CD14-positive monocyte (primary cell): ENCODE results near the gene GPR183. TPM values are rescaled to one million over a fixed set of nuclear protein-coding genes. Genes with fewer than 3 reads are reported as not detected.

Experiments
- DNase-seq, 3 donors: peaks; one replicate each; pipeline ENCODE4 v3.0.0-alpha.2; 2011 to 2022
- H2AFZ ChIP-seq: 2 replicates; pipeline ENCODE4 v1.6.0; 2012; ENCODE audit warnings: mild to moderate bottlenecking, low read depth, low read length, inconsistent platforms; ENCODE audit not compliant: insufficient read depth, poor library complexity, severe bottlenecking
- H3K27ac ChIP-seq, 2 donors: 1 replicate in 1 of 2; 2 replicates in 1 of 2; pipeline ENCODE4 v1.5.1; 2012 to 2013; ENCODE audit warnings: low read length in 2 of 2, control low read depth in 1 of 2, inconsistent platforms in 1 of 2, low read depth in 1 of 2, mild to moderate bottlenecking in 1 of 2
- H3K27me3 ChIP-seq, 2 donors: one replicate each; pipeline versions ENCODE4 v1.6.0 to v1.6.1; 2011 to 2013; ENCODE audit warnings: low read length in 2 of 2; ENCODE audit not compliant: control insufficient read depth in 2 of 2, insufficient read depth in 2 of 2
- H3K36me3 ChIP-seq, 2 donors: replicated peaks in 1 of 2; 1 replicate in 1 of 2; 2 replicates in 1 of 2; pipeline versions ENCODE4 v1.5.1 to v1.6.1; 2012 to 2013; ENCODE audit warnings: low read length in 2 of 2, control low read depth in 1 of 2, inconsistent platforms in 1 of 2, mild to moderate bottlenecking in 1 of 2; ENCODE audit not compliant: insufficient read depth in 2 of 2, control insufficient read depth in 1 of 2
- H3K4me1 ChIP-seq, 2 donors: 1 replicate in 1 of 2; 2 replicates in 1 of 2; pipeline versions ENCODE4 v1.5.1 to v1.6.1; 2012 to 2013; ENCODE audit warnings: low read length in 2 of 2, control low read depth in 1 of 2, inconsistent platforms in 1 of 2, mild to moderate bottlenecking in 1 of 2, moderate library complexity in 1 of 2; ENCODE audit not compliant: insufficient read depth in 2 of 2, control insufficient read depth in 1 of 2
- H3K4me2 ChIP-seq: replicated peaks from 2 replicates; pipeline ENCODE3; 2012; ENCODE audit warnings: low read length, moderate library complexity, mild to moderate bottlenecking; ENCODE audit not compliant: poor library complexity, severe bottlenecking; ENCODE audit errors: extremely low read depth
- H3K4me3 ChIP-seq, 3 experiments: fragments of 200-600 bp in 1 of 3; sonication (generic) in 1 of 3; replicated peaks in 1 of 3; 1 replicate in 2 of 3; 2 replicates in 1 of 3; pipeline ENCODE4 v1.5.1; 2011 to 2013; ENCODE audit warnings: low read length in 3 of 3, mild to moderate bottlenecking in 3 of 3, control low read depth in 2 of 3, low read depth in 2 of 3, inconsistent platforms in 1 of 3, moderate library complexity in 1 of 3
- H3K79me2 ChIP-seq: 2 replicates; pipeline ENCODE4 v1.6.0; 2012; ENCODE audit warnings: mild to moderate bottlenecking, control low read depth, inconsistent platforms, low read length, moderate library complexity; ENCODE audit not compliant: insufficient read depth
- H3K9ac ChIP-seq: 2 replicates; pipeline ENCODE4 v1.6.0; 2017; ENCODE audit warnings: low read length, mild to moderate bottlenecking; ENCODE audit not compliant: insufficient read depth, poor library complexity, severe bottlenecking
- H3K9me3 ChIP-seq, 2 donors: replicated peaks in 1 of 2; 1 replicate in 1 of 2; 2 replicates in 1 of 2; pipeline versions ENCODE4 v1.5.1 to v1.6.1; 2012 to 2013; ENCODE audit warnings: low read length in 2 of 2, control low read depth in 1 of 2; ENCODE audit not compliant: control insufficient read depth in 1 of 2, insufficient read depth in 1 of 2
- H4K20me1 ChIP-seq: 2 replicates; pipeline ENCODE4 v1.6.0; 2012; ENCODE audit warnings: mild to moderate bottlenecking, low read length, control low read depth, moderate library complexity; ENCODE audit not compliant: insufficient read depth
- H3K27ac Mint-ChIP-seq, 7 donors: one replicate each; pipeline ENCODE4 v1.8.0; 2020; ENCODE audit warnings: mild to moderate bottlenecking in 7 of 7, mixed read lengths in 7 of 7, moderate library complexity in 6 of 7, inconsistent platforms in 2 of 7
- H3K27me3 Mint-ChIP-seq, 3 donors: one replicate each; pipeline ENCODE4 v1.8.0; 2021 to 2022; ENCODE audit warnings: low read depth in 3 of 3, mild to moderate bottlenecking in 3 of 3, mixed read lengths in 3 of 3, moderate library complexity in 3 of 3, inconsistent platforms in 1 of 3
- H3K36me3 Mint-ChIP-seq, 2 donors: one replicate each; pipeline ENCODE4 v1.8.0; 2020; ENCODE audit warnings: mixed read lengths in 2 of 2, inconsistent platforms in 1 of 2, mild to moderate bottlenecking in 1 of 2
- H3K4me1 Mint-ChIP-seq: one replicate; pipeline ENCODE4 v1.8.0; 2020; ENCODE audit warnings: mild to moderate bottlenecking, mixed read lengths
- H3K4me3 Mint-ChIP-seq, 2 donors: one replicate each; pipeline ENCODE4 v1.8.0; 2020; ENCODE audit warnings: mild to moderate bottlenecking in 2 of 2, mixed read lengths in 2 of 2, moderate library complexity in 1 of 2
- H3K9me3 Mint-ChIP-seq, 7 donors: one replicate each; pipeline ENCODE4 v1.8.0; 2020 to 2022; ENCODE audit warnings: mixed read lengths in 7 of 7, mild to moderate bottlenecking in 6 of 7, moderate library complexity in 6 of 7, inconsistent platforms in 2 of 7
- CTCF ChIP-seq: fragments of 200-600 bp; IDR thresholded peaks from one replicate; pipeline ENCODE4 v1.8.0; 2022; ENCODE audit warnings: antibody characterized with exemption, mild to moderate bottlenecking
- WGBS: methylation state at CpG from one replicate; pipeline ENCODE4 v1.1.5; 2013; ENCODE audit warnings: missing lambda C conversion rate; ENCODE audit not compliant: insufficient coverage; 5-methylcytosine and 5-hydroxymethylcytosine counted together
- intact Hi-C, 2 donors: fragments of 100-400 bp; cut with micrococcal nuclease; formaldehyde crosslinking; loops; one replicate each; pipeline versions ENCODE4 v1.15.0 to v1.15.1; 2023
- polyA plus RNA-seq, 3 donors: library from polyadenylated mRNA; depleted of rRNA in 1 of 3; unstranded in 2 of 3; stranded (reverse) in 1 of 3; fragments of 300-500 nt in 2 of 3; fragments of >200 nt in 1 of 3; fragmentation: Illumina TruSeq in 2 of 3; gene quantifications; 1 replicate in 2 of 3; 2 replicates in 1 of 3; pipeline ENCODE4 v1.2.3, GENCODE V29; 2012 to 2021

The GPR183 gene
- polyA plus RNA-seq, 3 donors: 190 to 459 (median 288) TPM

- Mint-ChIP-seq H3K27ac (peak overlapping the region; percentile 70 to 86 (median 80)), H3K4me3 (peak overlapping the region; percentile 45 to 64), H3K4me1 (peaks cover 60% of the 10 kb centered on the region), H3K36me3 (peaks cover 26 to 28% of the 10 kb centered on the region in 2 donors), H3K9me3 (no peaks in the 10 kb centered on the region), H3K27me3 (no peaks in the 10 kb centered on the region)
- no peak for TF ChIP-seq CTCF
- peak overlapping the region; percentile 3 for H2AFZ ChIP-seq
- peaks cover 11% of the 10 kb centered on the region in 2 donors for H3K36me3 ChIP-seq
- H3K27me3 ChIP-seq: no peaks in the 10 kb centered on the region
- H3K4me3 ChIP-seq: peak overlapping the region in 1 of 3 experiments; percentile 45
- peak overlapping the region; percentile 62 for H3K4me2 ChIP-seq
- H3K79me2 ChIP-seq: peaks cover 84% of the 10 kb centered on the region
- H3K9me3 ChIP-seq: no peaks in the 10 kb centered on the region
- H3K4me1 ChIP-seq: peaks cover 62 to 71% of the 10 kb centered on the region in 2 donors
- H3K9ac ChIP-seq: no peak overlapping the region
- H4K20me1 ChIP-seq: peaks cover 8% of the 10 kb centered on the region
- WGBS: 0% methylated on average over 1 of the region's 2 CpGs
- DNase-seq: no peak
- peak overlapping the region in 1 of 2 donors; percentile 72 for H3K27ac ChIP-seq
- intact Hi-C loops: loop anchor here in 1 of 2 donors (5.0 kb wide), 1 partner anchor 54 kb away; the partner anchor contains the start of gene UBAC2
Observed at GRCh38 chr13:99256283-99256682, 50.9 kb downstream of the GPR183 start.

GRCh38 chr13:99255271-99255670 lies 51.9 kb downstream of the GPR183 start:
- TF ChIP-seq CTCF: no peak
- Mint-ChIP-seq H3K36me3 (peaks cover 25 to 28% of the 10 kb centered on the region in 2 donors), H3K27me3 (no peaks in the 10 kb centered on the region), H3K27ac (peak overlapping the region in 2 of 7 donors; percentile 9 to 19), H3K4me3 (no peak overlapping the region), H3K4me1 (peaks cover 56% of the 10 kb centered on the region), H3K9me3 (no peaks in the 10 kb centered on the region)
- H3K27ac ChIP-seq: no peak overlapping the region
- WGBS: 87% methylated on average over 9 of the region's 10 CpGs
- no peaks in the 10 kb centered on the region for H3K27me3 ChIP-seq
- peaks cover 83% of the 10 kb centered on the region for H3K79me2 ChIP-seq
- peaks cover 58 to 65% of the 10 kb centered on the region in 2 donors for H3K4me1 ChIP-seq
- H3K9ac ChIP-seq: no peak overlapping the region
- H2AFZ ChIP-seq: no peak overlapping the region
- no peak overlapping the region for H3K4me3 ChIP-seq
- H4K20me1 ChIP-seq: peaks cover 9% of the 10 kb centered on the region
- H3K4me2 ChIP-seq: no peak overlapping the region
- H3K36me3 ChIP-seq: peaks cover 11 to 16% of the 10 kb centered on the region in 2 donors
- no peak for DNase-seq
- intact Hi-C loops: loop anchor here in 1 of 2 donors (5.0 kb wide), 1 partner anchor 53 kb away; the partner anchor contains the start of gene UBAC2
- no peaks in the 10 kb centered on the region for H3K9me3 ChIP-seq
